ENCODE results near the gene ENOX1.

The ENOX1 gene

GRCh38 chr13:43264458-43264857, 522.3 kb downstream of the ENOX1 start:
- TF ChIP-seq POLR2AphosphoS5 (IDR thresholded peaks at IDR 0.05; ENCODE audit: low read depth, low read length) (no peak), REST (IDR thresholded peaks at IDR 0.05; ENCODE audit: insufficient read depth in 1 of 2, low read depth in 2 of 2, low read length in 2 of 2) (no peak), TAF1 (IDR thresholded peaks at IDR 0.05; ENCODE audit: borderline replicate concordance, insufficient read depth, low read length) (no peak), SIN3A (IDR thresholded peaks at IDR 0.05; ENCODE audit: borderline replicate concordance, insufficient read depth, low read length) (no peak), FOXP2 (optimal IDR thresholded peaks at IDR 0.05; ENCODE audit: borderline replicate concordance, extremely low read depth, extremely low read length, insufficient read depth) (no peak)

GRCh38 chr13:43263047-43263446, 523.7 kb downstream of the ENOX1 start:
- TF ChIP-seq REST (IDR thresholded peaks at IDR 0.05; ENCODE audit: insufficient read depth in 1 of 2, low read depth in 2 of 2, low read length in 2 of 2) (no peak), FOXP2 (optimal IDR thresholded peaks at IDR 0.05; ENCODE audit: borderline replicate concordance, extremely low read depth, extremely low read length, insufficient read depth) (no peak), TAF1 (IDR thresholded peaks at IDR 0.05; ENCODE audit: borderline replicate concordance, insufficient read depth, low read length) (no peak), POLR2AphosphoS5 (IDR thresholded peaks at IDR 0.05; ENCODE audit: low read depth, low read length) (no peak), SIN3A (IDR thresholded peaks at IDR 0.05; ENCODE audit: borderline replicate concordance, insufficient read depth, low read length) (no peak)

DNA sequence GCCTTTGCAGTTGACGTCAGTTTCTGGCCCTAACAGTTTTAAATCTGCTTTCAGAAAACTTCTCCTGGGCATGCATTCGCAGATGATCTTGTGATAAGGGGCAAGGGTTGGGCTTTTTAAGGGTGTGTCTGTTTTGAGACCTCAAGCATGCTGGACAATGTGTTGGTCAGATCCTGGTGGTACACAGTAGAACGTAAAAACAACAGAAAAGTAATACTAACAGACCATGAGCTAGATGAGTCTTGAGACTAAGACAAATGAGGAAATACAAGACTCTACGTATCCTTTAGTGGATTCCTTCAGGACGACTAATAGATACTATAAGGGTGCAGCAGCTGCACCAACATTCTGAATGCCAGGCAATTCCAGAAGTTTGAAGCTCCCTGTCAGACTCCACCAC, 525.8 kb downstream of the ENOX1 start:
- TF ChIP-seq TAF1 (IDR thresholded peaks at IDR 0.05; ENCODE audit: borderline replicate concordance, insufficient read depth, low read length): no peak
- TF ChIP-seq SIN3A (IDR thresholded peaks at IDR 0.05; ENCODE audit: borderline replicate concordance, insufficient read depth, low read length): no peak
- TF ChIP-seq REST (IDR thresholded peaks at IDR 0.05; ENCODE audit: insufficient read depth in 1 of 2, low read depth in 2 of 2, low read length in 2 of 2): no peak
- no peak for TF ChIP-seq POLR2AphosphoS5 (IDR thresholded peaks at IDR 0.05; ENCODE audit: low read depth, low read length)
- TF ChIP-seq FOXP2 (optimal IDR thresholded peaks at IDR 0.05; ENCODE audit: borderline replicate concordance, extremely low read depth, extremely low read length, insufficient read depth): no peak

GRCh38 chr13:43258771-43259170, 528.0 kb downstream of the ENOX1 start:
- no peak for TF ChIP-seq REST (IDR thresholded peaks at IDR 0.05; ENCODE audit: insufficient read depth in 1 of 2, low read depth in 2 of 2, low read length in 2 of 2)
- no peak for TF ChIP-seq TAF1 (IDR thresholded peaks at IDR 0.05; ENCODE audit: borderline replicate concordance, insufficient read depth, low read length)
- no peak for TF ChIP-seq FOXP2 (optimal IDR thresholded peaks at IDR 0.05; ENCODE audit: borderline replicate concordance, extremely low read depth, extremely low read length, insufficient read depth)
- no peak for TF ChIP-seq SIN3A (IDR thresholded peaks at IDR 0.05; ENCODE audit: borderline replicate concordance, insufficient read depth, low read length)
- TF ChIP-seq POLR2AphosphoS5 (IDR thresholded peaks at IDR 0.05; ENCODE audit: low read depth, low read length): no peak

DNA sequence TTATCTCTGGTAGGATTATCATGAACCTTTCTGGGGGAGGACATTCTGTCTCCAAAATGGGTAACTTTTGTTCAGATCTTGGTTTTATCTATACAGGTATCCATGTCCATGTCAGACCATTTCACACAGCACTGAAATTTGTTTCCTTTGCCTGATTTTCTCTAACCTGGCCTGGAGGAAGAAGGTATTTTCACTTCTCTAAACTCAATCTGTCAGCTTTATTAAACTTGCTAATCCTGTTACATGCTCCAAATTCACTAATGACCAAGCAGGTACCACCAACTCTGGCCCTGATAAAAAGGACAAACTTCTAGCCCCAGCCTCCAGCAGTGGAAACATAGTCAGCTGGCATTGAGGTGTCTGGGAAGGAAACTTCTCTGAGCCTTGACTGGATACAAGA, 529.0 kb downstream of the ENOX1 start:
- TF ChIP-seq SIN3A (IDR thresholded peaks at IDR 0.05; ENCODE audit: borderline replicate concordance, insufficient read depth, low read length): no peak
- TF ChIP-seq REST (IDR thresholded peaks at IDR 0.05; ENCODE audit: insufficient read depth in 1 of 2, low read depth in 2 of 2, low read length in 2 of 2): no peak
- no peak for TF ChIP-seq POLR2AphosphoS5 (IDR thresholded peaks at IDR 0.05; ENCODE audit: low read depth, low read length)
- TF ChIP-seq FOXP2 (optimal IDR thresholded peaks at IDR 0.05; ENCODE audit: borderline replicate concordance, extremely low read depth, extremely low read length, insufficient read depth): no peak
- no peak for TF ChIP-seq TAF1 (IDR thresholded peaks at IDR 0.05; ENCODE audit: borderline replicate concordance, insufficient read depth, low read length)

Data from PFSK-1 (cell line).